GM19438 (cell line): ENCODE data around the gene KRT14.
"Not testable (repeated sequence)": the region's sequence is repeated elsewhere in the genome, so short reads cannot be mapped to it uniquely, and the experiment has no call there.

ENCODE experiments used
- ATAC-seq: cut with Tn5 transposase; IDR thresholded peaks from one replicate; pipeline ENCODE4 v1.9.1; 2021; ENCODE audit warnings: low read depth; ENCODE audit not compliant: unreplicated experiment

Gene KRT14

GRCh38 chr17:41580244-41580575, 6.5 kb downstream of the KRT14 start:
- ATAC-seq = no peak

GRCh38 chr17:41579484-41580243, 7.0 kb downstream of the KRT14 start:
- no peak for ATAC-seq

GRCh38 chr17:41578971-41579370, 7.7 kb downstream of the KRT14 start:
- no peak for ATAC-seq

- no peak for ATAC-seq
These were observed 8.2 kb downstream of the KRT14 start for GRCh38 chr17:41578538-41578937.

GRCh38 chr17:41576740-41577139, 10.0 kb downstream of the KRT14 start:
- ATAC-seq = not testable (repeated sequence)

GRCh38 chr17:41575336-41575735, 11.4 kb downstream of the KRT14 start:
- ATAC-seq = no peak

- no peak for ATAC-seq
These were observed 14.9 kb downstream of the KRT14 start, which contains the start of gene KRT9 for GRCh38 chr17:41571561-41572434. Gene KRT9 (minus strand): TSS chr17:41572059. CDS start chr17:41571992, 67 bp downstream.

- no peak for ATAC-seq
These were observed 19.4 kb downstream of the KRT14 start for GRCh38 chr17:41567317-41567716.

- ATAC-seq = no peak
These were observed 21.4 kb downstream of the KRT14 start for GRCh38 chr17:41565338-41565737.

GRCh38 chr17:41563607-41564170, 23.0 kb downstream of the KRT14 start:
- no peak for ATAC-seq

- ATAC-seq = no peak
These were observed 25.1 kb downstream of the KRT14 start for GRCh38 chr17:41561554-41561953.

GRCh38 chr17:41559548-41559947, 27.1 kb downstream of the KRT14 start:
- no peak for ATAC-seq

- no peak for ATAC-seq
These were observed 29.8 kb downstream of the KRT14 start for GRCh38 chr17:41556931-41557330.

GRCh38 chr17:41556306-41556705, 30.4 kb downstream of the KRT14 start:
- no peak for ATAC-seq

- ATAC-seq = no peak
These were observed 31.4 kb downstream of the KRT14 start for GRCh38 chr17:41555105-41555887.

- no peak for ATAC-seq
These were observed 32.6 kb downstream of the KRT14 start for GRCh38 chr17:41553987-41554680.

GRCh38 chr17:41553176-41553575, 33.5 kb downstream of the KRT14 start:
- ATAC-seq = no peak

- ATAC-seq = no peak
These were observed 34.2 kb downstream of the KRT14 start for GRCh38 chr17:41552455-41552854.

GRCh38 chr17:41551365-41551764, 35.3 kb downstream of the KRT14 start:
- no peak for ATAC-seq

GRCh38 chr17:41549596-41550039, 37.1 kb downstream of the KRT14 start:
- no peak for ATAC-seq
